GM19467 (cell line): ENCODE data around the gene ASIC3.
"Not testable (repeated sequence)": the region's sequence is repeated elsewhere in the genome, so short reads cannot be mapped to it uniquely, and the experiment has no call there.

ENCODE experiments used
- ATAC-seq: cut with Tn5 transposase; IDR thresholded peaks from one replicate; pipeline ENCODE4 v1.9.1; 2021; ENCODE audit warnings: mild to moderate bottlenecking, moderate library complexity; ENCODE audit not compliant: unreplicated experiment

ASIC3 gene

GRCh38 chr7:151047976-151048815 lies at the start of gene ASIC3:
ASIC3 (plus strand) TSS chr7:151048531; CDS start chr7:151048886, 355 bp downstream.
- no peak for ATAC-seq

GRCh38 chr7:150999001-150999400 lies 49.3 kb upstream of the ASIC3 start:
- ATAC-seq: no peak

- ATAC-seq: no peak
Observed at GRCh38 chr7:150999497-151000230, 48.7 kb upstream of the ASIC3 start.

GRCh38 chr7:151000897-151001495 lies 47.3 kb upstream of the ASIC3 start:
- no peak for ATAC-seq

GRCh38 chr7:151001546-151001945 lies 46.8 kb upstream of the ASIC3 start:
- no peak for ATAC-seq

- no peak for ATAC-seq
Observed at GRCh38 chr7:151003572-151003971, 44.8 kb upstream of the ASIC3 start.

- ATAC-seq: no peak
Observed at GRCh38 chr7:151005566-151005965, 42.8 kb upstream of the ASIC3 start.

GRCh38 chr7:151006590-151007300 lies 41.6 kb upstream of the ASIC3 start:
- no peak for ATAC-seq

GRCh38 chr7:151007469-151007898 lies 40.8 kb upstream of the ASIC3 start:
- no peak for ATAC-seq

GRCh38 chr7:151008143-151008510 lies 40.2 kb upstream of the ASIC3 start:
- ATAC-seq: no peak

- ATAC-seq: peak; percentile 69
Observed at GRCh38 chr7:151008511-151009323, 39.6 kb upstream of the ASIC3 start.

- no peak for ATAC-seq
Observed at GRCh38 chr7:151009327-151010036, 38.8 kb upstream of the ASIC3 start.

- ATAC-seq: no peak
Observed at GRCh38 chr7:151010037-151010306, 38.4 kb upstream of the ASIC3 start.

GRCh38 chr7:151010307-151011096 lies 37.8 kb upstream of the ASIC3 start:
- ATAC-seq: no peak

- no peak for ATAC-seq
Observed at GRCh38 chr7:151011097-151011409, 37.3 kb upstream of the ASIC3 start.

- not testable (repeated sequence) for ATAC-seq
Observed at GRCh38 chr7:151011616-151012015, 36.7 kb upstream of the ASIC3 start.

GRCh38 chr7:151012031-151012692 lies 36.2 kb upstream of the ASIC3 start:
- no peak for ATAC-seq

- ATAC-seq: no peak
Observed at GRCh38 chr7:151012911-151013347, 35.4 kb upstream of the ASIC3 start.

- ATAC-seq: no peak
Observed at GRCh38 chr7:151013356-151013732, 35.0 kb upstream of the ASIC3 start.
